Hepatic stellate cell (primary cell): ENCODE results near the gene MSH5.

Experiments used
- DNase-seq: peaks from one replicate; pipeline ENCODE4 v3.0.0; 2011; ENCODE audit warnings: low spot score

Gene MSH5

GRCh38 chr6:31760790-31761189, 21.0 kb downstream of the MSH5 start:
- DNase-seq, result no peak

GRCh38 chr6:31761343-31761742, 21.5 kb downstream of the MSH5 start:
- DNase-seq, result no peak

GRCh38 chr6:31762356-31762755, 22.6 kb downstream of the MSH5 start, which contains the start of gene SAPCD1:
TSS of gene SAPCD1 (plus strand) at chr6:31762656. CDS start at chr6:31763055, 399 bp downstream.
- DNase-seq, result no peak

GRCh38 chr6:31762878-31763618, 23.2 kb downstream of the MSH5 start:
- DNase-seq, result peak; percentile 37

GRCh38 chr6:31763619-31763940, 23.8 kb downstream of the MSH5 start:
- DNase-seq, result peak; percentile 96

GRCh38 chr6:31764198-31764597, 24.4 kb downstream of the MSH5 start:
- DNase-seq, result peak; percentile 40

- no peak for DNase-seq
Observed at GRCh38 chr6:31765559-31765909, 25.7 kb downstream of the MSH5 start.

GRCh38 chr6:31765910-31766794, 26.3 kb downstream of the MSH5 start:
- peak; percentile 55 for DNase-seq

GRCh38 chr6:31767096-31767645, 27.4 kb downstream of the MSH5 start:
- DNase-seq, result no peak

- no peak for DNase-seq
Observed at GRCh38 chr6:31768363-31769257, 28.8 kb downstream of the MSH5 start.

GRCh38 chr6:31769684-31770371, 30.0 kb downstream of the MSH5 start:
- DNase-seq, result peak; percentile 87

GRCh38 chr6:31770860-31771259, 31.1 kb downstream of the MSH5 start:
- no peak for DNase-seq

- no peak for DNase-seq
Observed at GRCh38 chr6:31771992-31772358, 32.2 kb downstream of the MSH5 start.

GRCh38 chr6:31775184-31775583, 35.4 kb downstream of the MSH5 start:
- no peak for DNase-seq

GRCh38 chr6:31775633-31776484, 36.1 kb downstream of the MSH5 start:
- no peak for DNase-seq

- no peak for DNase-seq
Observed at GRCh38 chr6:31776485-31776988, 36.7 kb downstream of the MSH5 start.

GRCh38 chr6:31776989-31777666, 37.3 kb downstream of the MSH5 start, which contains the start of gene VWA7:
TSS of gene VWA7 (minus strand) at chr6:31777328. CDS start at chr6:31776779, 549 bp downstream.
- peak; percentile 86 for DNase-seq

- no peak for DNase-seq
Observed at GRCh38 chr6:31777667-31778050, 37.9 kb downstream of the MSH5 start.

- no peak for DNase-seq
Observed at GRCh38 chr6:31778193-31778592, 38.4 kb downstream of the MSH5 start.
